HepG2 (cell line): ENCODE data around the gene ITPRIP. TPM values are rescaled to one million over a fixed set of nuclear protein-coding genes. Genes with fewer than 3 reads are reported as not detected.
A peak's percentile ranks its signal among the peaks of the same experiment; 100 is the strongest.

Source experiments
- ARID2 ChIP-seq: sonication (generic); formaldehyde crosslinking; IDR thresholded peaks from 2 replicates; pipeline ENCODE4 v1.8.1; 2022; ENCODE audit warnings: mild to moderate bottlenecking, missing genetic modification reagents, borderline replicate concordance
- BCL6 ChIP-seq: IDR thresholded peaks from 2 replicates; pipeline ENCODE4 v1.6.1; 2016; ENCODE audit warnings: missing genetic modification reagents, missing compliant biosample characterization
- NFRKB ChIP-seq: fragments of 450-650 bp; IDR thresholded peaks from 2 replicates; pipeline ENCODE4 v1.6.1; 2017
- PHB2 ChIP-seq: fragments of 450-650 bp; IDR thresholded peaks from 2 replicates; pipeline ENCODE4 v1.6.1; 2018; ENCODE audit not compliant: partially characterized antibody
- REPIN1 ChIP-seq: sonication (generic); formaldehyde crosslinking; IDR thresholded peaks from 2 replicates; pipeline ENCODE4 v1.8.0; 2022; ENCODE audit warnings: missing genetic modification reagents, low read depth, mild to moderate bottlenecking, borderline replicate concordance
- ZNF484 ChIP-seq: sonication (generic); formaldehyde crosslinking; IDR thresholded peaks from 2 replicates; pipeline ENCODE4 v1.5.1; 2020; ENCODE audit warnings: mild to moderate bottlenecking, low read depth, missing genetic modification reagents, borderline replicate concordance
- ZNF501 ChIP-seq: sonication (generic); formaldehyde crosslinking; IDR thresholded peaks from 2 replicates; pipeline ENCODE4 v1.5.1; 2020; ENCODE audit warnings: mild to moderate bottlenecking, moderate library complexity, missing genetic modification reagents
- ZNF562 ChIP-seq: sonication (generic); formaldehyde crosslinking; IDR thresholded peaks from 2 replicates; pipeline ENCODE4 v1.8.0; 2022; ENCODE audit warnings: missing genetic modification reagents, borderline replicate concordance
- ZNF703 ChIP-seq: sonication (generic); formaldehyde crosslinking; IDR thresholded peaks from 2 replicates; pipeline ENCODE4 v1.5.1; 2020; ENCODE audit warnings: missing genetic modification reagents, mild to moderate bottlenecking, moderate library complexity, borderline replicate concordance
- ZNF713 ChIP-seq: sonication (generic); formaldehyde crosslinking; IDR thresholded peaks from 2 replicates; pipeline ENCODE4 v1.4.0; 2020; ENCODE audit warnings: mild to moderate bottlenecking, missing genetic modification reagents
- polyA plus RNA-seq, 8 experiments: library from polyadenylated mRNA; depleted of rRNA in 3 of 8; stranded (reverse) in 7 of 8; unstranded in 1 of 8; fragments of >200 nt; fragmentation: Illumina TruSeq in 4 of 8; extraction: Trizol in 4 of 8; gene quantifications; 2 replicates each; pipeline versions ENCODE4 v1.2.1 to v1.2.3, GENCODE V29; 2011 to 2016; ENCODE audit warnings: low read depth in 4 of 8, missing spikeins in 1 of 8, mixed read lengths in 1 of 8; ENCODE audit not compliant: insufficient read depth in 1 of 8
- total RNA-seq, 5 experiments: library from RNA; depleted of rRNA; stranded (reverse); fragments of >200 nt; fragmentation: Illumina TruSeq; extraction: Trizol; gene quantifications; 2 replicates each; pipeline ENCODE4 v1.2.3, GENCODE V29; 2016; ENCODE audit warnings: low read depth in 1 of 5
- TF ChIP-seq, protein P1 (sequence below), 2 experiments: sonication (generic) in 1 of 2; formaldehyde crosslinking in 1 of 2; IDR thresholded peaks; 2 replicates each; pipeline versions ENCODE4 v1.6.1 to v1.9.0; 2014 to 2022; ENCODE audit warnings: antibody characterized with exemption in 1 of 2, borderline replicate concordance in 1 of 2, inconsistent platforms in 1 of 2, low read depth in 1 of 2, missing genetic modification reagents in 1 of 2
- TF ChIP-seq, protein P2 (sequence below): sonication (generic); formaldehyde crosslinking; IDR thresholded peaks from 2 replicates; pipeline ENCODE4 v1.9.0; 2021; ENCODE audit warnings: missing genetic modification reagents, borderline replicate concordance
- TF ChIP-seq, protein P3 (sequence below): sonication (generic); formaldehyde crosslinking; IDR thresholded peaks from 2 replicates; pipeline ENCODE4 v1.4.0; 2020; ENCODE audit warnings: missing genetic modification reagents
- TF ChIP-seq, protein P4 (sequence below): sonication (generic); formaldehyde crosslinking; IDR thresholded peaks from 2 replicates; pipeline ENCODE4 v1.5.1; 2020; ENCODE audit warnings: mild to moderate bottlenecking, moderate library complexity, missing genetic modification reagents

Gene ITPRIP
- total and polyA plus RNA-seq, 2 of the 13 experiments (the other 11 are each of a cell fraction or from before 2014, with no cell fraction given): 1.00 to 2.8 TPM

DNA sequence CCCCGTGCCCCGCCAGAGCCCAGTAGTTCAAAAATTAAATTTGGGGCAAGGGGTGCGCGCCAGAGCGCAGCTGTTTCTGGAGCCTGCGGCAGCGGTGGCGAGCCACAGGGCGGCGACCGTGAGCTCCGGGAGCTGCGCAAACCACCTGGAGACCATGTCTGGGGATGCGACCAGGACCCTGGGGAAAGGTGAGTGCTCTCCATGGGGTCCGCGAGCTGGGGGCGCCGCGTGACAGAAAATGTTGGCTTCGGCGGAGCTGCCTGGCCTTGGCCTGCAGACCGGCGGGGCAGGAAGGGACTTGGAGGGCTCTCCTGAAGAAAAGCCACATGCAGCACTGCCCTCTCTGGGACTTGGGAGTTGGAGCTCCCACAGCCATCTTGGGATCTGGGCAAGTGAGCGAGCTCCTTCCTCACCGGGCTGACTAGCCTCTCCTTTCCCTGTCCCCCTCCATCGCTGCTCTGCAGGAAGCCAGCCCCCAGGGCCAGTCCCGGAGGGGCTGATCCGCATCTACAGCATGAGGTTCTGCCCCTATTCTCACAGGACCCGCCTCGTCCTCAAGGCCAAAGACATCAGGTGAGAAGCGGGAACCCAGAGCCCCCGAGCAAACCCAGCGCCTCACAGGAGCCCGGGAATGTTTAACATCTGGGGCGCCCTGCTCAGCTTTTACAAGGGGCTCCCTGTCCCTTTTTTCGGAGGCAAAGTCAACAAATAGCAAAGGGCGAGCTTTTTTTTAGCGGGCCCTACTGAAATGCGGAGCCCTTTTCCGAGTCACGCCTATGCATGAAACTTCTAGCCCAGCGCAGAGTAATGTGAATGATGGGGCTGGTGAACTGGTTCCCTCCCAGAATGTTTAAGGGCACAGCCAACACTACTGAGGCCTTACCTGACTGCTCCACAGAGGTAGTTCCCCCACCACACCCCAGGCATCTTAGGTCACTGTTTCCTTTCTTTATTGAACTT lies 63.2 kb downstream of the ITPRIP start (continued):
- TF ChIP-seq ZNF484 (CRISPR knock-in tag) (no peak), ZNF713 (CRISPR knock-in tag) (no peak), BCL6 (CRISPR knock-in tag) (no peak), ARID2 (CRISPR knock-in tag) (no peak), REPIN1 (no peak), ZNF501 (CRISPR knock-in tag) (peak; percentile 70), ZNF703 (CRISPR knock-in tag) (no peak), ZNF562 (no peak), PHB2 (no peak), NFRKB (no peak)
- TF ChIP-seq, protein P1, sequence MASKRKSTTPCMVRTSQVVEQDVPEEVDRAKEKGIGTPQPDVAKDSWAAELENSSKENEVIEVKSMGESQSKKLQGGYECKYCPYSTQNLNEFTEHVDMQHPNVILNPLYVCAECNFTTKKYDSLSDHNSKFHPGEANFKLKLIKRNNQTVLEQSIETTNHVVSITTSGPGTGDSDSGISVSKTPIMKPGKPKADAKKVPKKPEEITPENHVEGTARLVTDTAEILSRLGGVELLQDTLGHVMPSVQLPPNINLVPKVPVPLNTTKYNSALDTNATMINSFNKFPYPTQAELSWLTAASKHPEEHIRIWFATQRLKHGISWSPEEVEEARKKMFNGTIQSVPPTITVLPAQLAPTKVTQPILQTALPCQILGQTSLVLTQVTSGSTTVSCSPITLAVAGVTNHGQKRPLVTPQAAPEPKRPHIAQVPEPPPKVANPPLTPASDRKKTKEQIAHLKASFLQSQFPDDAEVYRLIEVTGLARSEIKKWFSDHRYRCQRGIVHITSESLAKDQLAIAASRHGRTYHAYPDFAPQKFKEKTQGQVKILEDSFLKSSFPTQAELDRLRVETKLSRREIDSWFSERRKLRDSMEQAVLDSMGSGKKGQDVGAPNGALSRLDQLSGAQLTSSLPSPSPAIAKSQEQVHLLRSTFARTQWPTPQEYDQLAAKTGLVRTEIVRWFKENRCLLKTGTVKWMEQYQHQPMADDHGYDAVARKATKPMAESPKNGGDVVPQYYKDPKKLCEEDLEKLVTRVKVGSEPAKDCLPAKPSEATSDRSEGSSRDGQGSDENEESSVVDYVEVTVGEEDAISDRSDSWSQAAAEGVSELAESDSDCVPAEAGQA (IDR thresholded peaks at IDR 0.05; ENCODE audit: low read depth): 0 out of 2 replicates have a peak, but pooled peaks have one; percentile 29
- TF ChIP-seq, protein P1 (CRISPR knock-in tag; IDR thresholded peaks at IDR 0.05; ENCODE audit: borderline replicate concordance): no peak
- TF ChIP-seq, protein P2, sequence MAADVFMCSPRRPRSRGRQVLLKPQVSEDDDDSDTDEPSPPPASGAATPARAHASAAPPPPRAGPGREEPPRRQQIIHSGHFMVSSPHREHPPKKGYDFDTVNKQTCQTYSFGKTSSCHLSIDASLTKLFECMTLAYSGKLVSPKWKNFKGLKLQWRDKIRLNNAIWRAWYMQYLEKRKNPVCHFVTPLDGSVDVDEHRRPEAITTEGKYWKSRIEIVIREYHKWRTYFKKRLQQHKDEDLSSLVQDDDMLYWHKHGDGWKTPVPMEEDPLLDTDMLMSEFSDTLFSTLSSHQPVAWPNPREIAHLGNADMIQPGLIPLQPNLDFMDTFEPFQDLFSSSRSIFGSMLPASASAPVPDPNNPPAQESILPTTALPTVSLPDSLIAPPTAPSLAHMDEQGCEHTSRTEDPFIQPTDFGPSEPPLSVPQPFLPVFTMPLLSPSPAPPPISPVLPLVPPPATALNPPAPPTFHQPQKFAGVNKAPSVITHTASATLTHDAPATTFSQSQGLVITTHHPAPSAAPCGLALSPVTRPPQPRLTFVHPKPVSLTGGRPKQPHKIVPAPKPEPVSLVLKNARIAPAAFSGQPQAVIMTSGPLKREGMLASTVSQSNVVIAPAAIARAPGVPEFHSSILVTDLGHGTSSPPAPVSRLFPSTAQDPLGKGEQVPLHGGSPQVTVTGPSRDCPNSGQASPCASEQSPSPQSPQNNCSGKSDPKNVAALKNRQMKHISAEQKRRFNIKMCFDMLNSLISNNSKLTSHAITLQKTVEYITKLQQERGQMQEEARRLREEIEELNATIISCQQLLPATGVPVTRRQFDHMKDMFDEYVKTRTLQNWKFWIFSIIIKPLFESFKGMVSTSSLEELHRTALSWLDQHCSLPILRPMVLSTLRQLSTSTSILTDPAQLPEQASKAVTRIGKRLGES (CRISPR knock-in tag): no peak
- TF ChIP-seq, protein P3, sequence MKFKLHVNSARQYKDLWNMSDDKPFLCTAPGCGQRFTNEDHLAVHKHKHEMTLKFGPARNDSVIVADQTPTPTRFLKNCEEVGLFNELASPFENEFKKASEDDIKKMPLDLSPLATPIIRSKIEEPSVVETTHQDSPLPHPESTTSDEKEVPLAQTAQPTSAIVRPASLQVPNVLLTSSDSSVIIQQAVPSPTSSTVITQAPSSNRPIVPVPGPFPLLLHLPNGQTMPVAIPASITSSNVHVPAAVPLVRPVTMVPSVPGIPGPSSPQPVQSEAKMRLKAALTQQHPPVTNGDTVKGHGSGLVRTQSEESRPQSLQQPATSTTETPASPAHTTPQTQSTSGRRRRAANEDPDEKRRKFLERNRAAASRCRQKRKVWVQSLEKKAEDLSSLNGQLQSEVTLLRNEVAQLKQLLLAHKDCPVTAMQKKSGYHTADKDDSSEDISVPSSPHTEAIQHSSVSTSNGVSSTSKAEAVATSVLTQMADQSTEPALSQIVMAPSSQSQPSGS (CRISPR knock-in tag): no peak
- TF ChIP-seq, protein P4, sequence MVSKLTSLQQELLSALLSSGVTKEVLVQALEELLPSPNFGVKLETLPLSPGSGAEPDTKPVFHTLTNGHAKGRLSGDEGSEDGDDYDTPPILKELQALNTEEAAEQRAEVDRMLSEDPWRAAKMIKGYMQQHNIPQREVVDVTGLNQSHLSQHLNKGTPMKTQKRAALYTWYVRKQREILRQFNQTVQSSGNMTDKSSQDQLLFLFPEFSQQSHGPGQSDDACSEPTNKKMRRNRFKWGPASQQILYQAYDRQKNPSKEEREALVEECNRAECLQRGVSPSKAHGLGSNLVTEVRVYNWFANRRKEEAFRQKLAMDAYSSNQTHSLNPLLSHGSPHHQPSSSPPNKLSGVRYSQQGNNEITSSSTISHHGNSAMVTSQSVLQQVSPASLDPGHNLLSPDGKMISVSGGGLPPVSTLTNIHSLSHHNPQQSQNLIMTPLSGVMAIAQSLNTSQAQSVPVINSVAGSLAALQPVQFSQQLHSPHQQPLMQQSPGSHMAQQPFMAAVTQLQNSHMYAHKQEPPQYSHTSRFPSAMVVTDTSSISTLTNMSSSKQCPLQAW (CRISPR knock-in tag): peak; percentile 49; the same call in 1 of the 2 replicates
